ENCODE measurements around the gene RAD51B. TPM values are rescaled to one million over a fixed set of nuclear protein-coding genes. Genes with fewer than 3 reads are reported as not detected.

The RAD51B gene
- total RNA-seq, 1 experiment from 2014 or later, result 16.7 TPM

GRCh38 chr14:67952786-67953185, 133.2 kb downstream of the RAD51B start:
- Histone ChIP-seq H2BK15ac (ENCODE audit: low read depth, low read length) (no peak overlapping the region), H3K4me2 (ENCODE audit: insufficient read depth, insufficient read length, low read length) (no peak overlapping the region), H3K56ac (ENCODE audit: insufficient read length, low read depth, low read length) (no peak overlapping the region), H2AFZ (ENCODE audit: low read length) (no peak overlapping the region), H3K4ac (ENCODE audit: low read depth, low read length) (no peak overlapping the region), H3K27me3 (ENCODE audit: insufficient read depth, low read length) (no peaks in the 10 kb centered on the region), H3K18ac (ENCODE audit: insufficient read length, low read depth, low read length) (no peak overlapping the region), H3K9me3 (ENCODE audit: control insufficient read depth, low read depth, low read length) (no peaks in the 10 kb centered on the region), H2BK20ac (ENCODE audit: low read depth, low read length, poor library complexity, severe bottlenecking) (no peak overlapping the region), H2BK120ac (ENCODE audit: low read depth, low read length, poor library complexity, severe bottlenecking) (no peak overlapping the region), H4K20me1 (ENCODE audit: control insufficient read depth, insufficient read depth, insufficient read length) (no peaks in the 10 kb centered on the region), H3K27ac (ENCODE audit: insufficient read length, low read depth, low read length) (no peak overlapping the region), H3T11ph (ENCODE audit: low read length) (no peak overlapping the region), H2AK5ac (ENCODE audit: insufficient read length, low read length) (no peak overlapping the region), H4K91ac (ENCODE audit: insufficient read length, low read depth, low read length) (no peak overlapping the region), H3K79me2 (ENCODE audit: insufficient read depth, low read length) (no peaks in the 10 kb centered on the region; the same call in 1 of the 2 replicates), H4K8ac (replicated peaks; ENCODE audit: insufficient read length, low read depth, low read length) (no peak overlapping the region), H2BK12ac (ENCODE audit: insufficient read length, low read depth, low read length) (no peak overlapping the region), H3K23me2 (ENCODE audit: insufficient read length, low read depth, low read length, poor library complexity, severe bottlenecking) (no peaks in the 10 kb centered on the region), H3K14ac (ENCODE audit: insufficient read depth, low read length) (no peak overlapping the region), H4K5ac (ENCODE audit: insufficient read length, low read depth, low read length) (no peak overlapping the region), H3K9ac (ENCODE audit: extremely low read depth, insufficient read length, low read length) (no peak overlapping the region), H3K23ac (ENCODE audit: insufficient read length, low read depth, low read length) (no peak overlapping the region), H3K79me1 (ENCODE audit: insufficient read depth, low read depth, low read length, poor library complexity, severe bottlenecking) (no peaks in the 10 kb centered on the region), H2BK5ac (ENCODE audit: insufficient read length, low read length) (no peak overlapping the region), H3K4me1 (ENCODE audit: insufficient read depth, low read length) (no peaks in the 10 kb centered on the region)
- Mint-ChIP-seq H3K9me3 (peaks cover 12 to 17% of the 10 kb centered on the region in 2 experiments), H3K4me1 (no peaks in the 10 kb centered on the region), H3K27me3 (ENCODE audit: low read depth) (no peaks in the 10 kb centered on the region), H3K36me3 (ENCODE audit: insufficient read depth in 1 of 3, low read depth in 3 of 3) (peaks cover 0 to 18% (median 18%) of the 10 kb centered on the region in 3 experiments; a peak in 5 of 7 replicates), H3K27ac (no peak overlapping the region), H3K4me3 (no peak overlapping the region)
- DNase-seq, result no peak
- TF ChIP-seq CTCF (conservative IDR thresholded peaks at IDR 0.05), result no peak
